GM06990 (cell line): ENCODE results near the gene RECK.

Experiments used
- DNase-seq: peaks from one replicate; pipeline ENCODE4 v3.0.0-alpha.2; 2011; ENCODE audit not compliant: insufficient read length; ENCODE audit errors: extremely low read depth
- H3K27me3 ChIP-seq: replicated peaks from 2 replicates; pipeline ENCODE4 v1.6.0; 2011; ENCODE audit warnings: low read length; ENCODE audit not compliant: control insufficient read depth, insufficient read depth
- H3K36me3 ChIP-seq: 2 replicates; pipeline ENCODE4 v1.5.1; 2011; ENCODE audit warnings: low read length; ENCODE audit not compliant: control insufficient read depth, insufficient read depth
- H3K4me3 ChIP-seq: replicated peaks from 2 replicates; pipeline ENCODE4 v1.5.1; 2011; ENCODE audit warnings: low read depth, mild to moderate bottlenecking, control low read depth, low read length
- TF ChIP-seq, protein P1 (sequence below): IDR thresholded peaks from 2 replicates; pipeline ENCODE4 v1.5.1; 2011; ENCODE audit warnings: low read length, control low read depth, mild to moderate bottlenecking, inconsistent platforms; ENCODE audit not compliant: insufficient read depth, poor library complexity, severe bottlenecking

RECK gene

DNA sequence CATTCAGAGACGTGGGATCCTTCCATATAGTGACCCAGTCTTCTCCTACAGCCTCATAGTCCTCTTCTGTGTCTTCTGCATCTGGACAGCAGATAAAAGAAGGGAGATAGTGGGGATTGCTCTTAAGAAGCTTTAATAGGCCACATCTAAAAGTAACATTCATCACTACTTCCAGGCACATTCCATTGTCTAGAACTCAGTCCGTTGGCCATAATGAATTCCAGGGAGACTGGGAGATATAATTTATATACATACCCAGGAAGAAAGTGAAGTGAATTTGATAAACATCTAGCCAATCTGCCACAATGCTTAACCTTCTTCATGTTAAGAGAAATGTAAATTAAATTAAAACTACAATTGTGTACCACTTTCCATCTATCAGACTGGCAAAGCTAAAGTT lies 77.3 kb downstream of the RECK start:
- Histone ChIP-seq H3K36me3 (no peaks in the 10 kb centered on the region), H3K4me3 (no peak overlapping the region)
- TF ChIP-seq, protein P1, sequence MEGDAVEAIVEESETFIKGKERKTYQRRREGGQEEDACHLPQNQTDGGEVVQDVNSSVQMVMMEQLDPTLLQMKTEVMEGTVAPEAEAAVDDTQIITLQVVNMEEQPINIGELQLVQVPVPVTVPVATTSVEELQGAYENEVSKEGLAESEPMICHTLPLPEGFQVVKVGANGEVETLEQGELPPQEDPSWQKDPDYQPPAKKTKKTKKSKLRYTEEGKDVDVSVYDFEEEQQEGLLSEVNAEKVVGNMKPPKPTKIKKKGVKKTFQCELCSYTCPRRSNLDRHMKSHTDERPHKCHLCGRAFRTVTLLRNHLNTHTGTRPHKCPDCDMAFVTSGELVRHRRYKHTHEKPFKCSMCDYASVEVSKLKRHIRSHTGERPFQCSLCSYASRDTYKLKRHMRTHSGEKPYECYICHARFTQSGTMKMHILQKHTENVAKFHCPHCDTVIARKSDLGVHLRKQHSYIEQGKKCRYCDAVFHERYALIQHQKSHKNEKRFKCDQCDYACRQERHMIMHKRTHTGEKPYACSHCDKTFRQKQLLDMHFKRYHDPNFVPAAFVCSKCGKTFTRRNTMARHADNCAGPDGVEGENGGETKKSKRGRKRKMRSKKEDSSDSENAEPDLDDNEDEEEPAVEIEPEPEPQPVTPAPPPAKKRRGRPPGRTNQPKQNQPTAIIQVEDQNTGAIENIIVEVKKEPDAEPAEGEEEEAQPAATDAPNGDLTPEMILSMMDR = no peak

DNA sequence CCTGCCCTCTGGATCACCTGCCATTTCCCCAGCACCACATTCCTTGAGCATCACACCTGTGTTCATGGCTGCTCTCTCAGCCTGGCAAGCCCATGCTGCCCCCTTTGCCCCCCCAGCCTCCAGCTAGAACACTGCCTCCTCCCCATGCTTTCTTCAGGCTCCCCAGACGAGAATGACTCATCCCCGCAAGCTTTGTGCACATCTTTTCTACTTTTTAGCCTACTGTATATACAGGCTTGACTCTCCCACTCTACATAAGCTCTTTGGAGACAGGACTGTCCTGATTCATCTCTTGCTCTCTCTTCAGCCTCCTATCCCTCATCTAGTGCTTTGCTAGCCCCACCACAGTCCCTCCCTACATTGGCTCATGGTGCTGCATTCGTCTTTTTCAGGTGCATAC lies 79.9 kb downstream of the RECK start:
- TF ChIP-seq, protein P1 = no peak
- Histone ChIP-seq H3K27me3 (no peaks in the 10 kb centered on the region; the same call in 1 of the 2 replicates), H3K36me3 (no peaks in the 10 kb centered on the region), H3K4me3 (no peak overlapping the region)
- no peak for DNase-seq

More for the DNA sequence above, 77.3 kb downstream of the RECK start:
- no peaks in the 10 kb centered on the region for H3K27me3 ChIP-seq
- DNase-seq = no peak

DNA sequence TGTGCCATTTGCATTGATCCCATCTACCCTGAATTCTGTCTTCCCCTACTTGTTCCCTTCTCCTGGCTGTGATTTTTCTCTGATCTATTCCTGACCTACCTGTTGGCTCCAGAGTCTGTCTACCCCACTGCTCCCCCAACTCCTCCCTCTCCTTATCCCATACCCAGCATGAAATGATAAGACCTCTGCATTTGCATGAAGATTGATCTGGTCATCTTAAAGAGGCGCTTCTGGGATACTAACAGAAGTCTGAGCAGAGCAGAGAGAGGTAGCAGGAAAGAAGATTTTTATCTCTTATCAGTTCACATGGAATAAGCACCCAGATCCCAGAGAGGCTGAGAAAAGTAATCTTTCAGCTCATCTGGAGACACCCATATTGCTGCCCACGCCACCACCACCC lies 81.5 kb downstream of the RECK start:
- DNase-seq = no peak
- H3K27me3 ChIP-seq = no peaks in the 10 kb centered on the region; the same call in 1 of the 2 replicates
- H3K36me3 ChIP-seq = no peaks in the 10 kb centered on the region
- TF ChIP-seq, protein P1 = no peak
- no peak overlapping the region for H3K4me3 ChIP-seq

DNA sequence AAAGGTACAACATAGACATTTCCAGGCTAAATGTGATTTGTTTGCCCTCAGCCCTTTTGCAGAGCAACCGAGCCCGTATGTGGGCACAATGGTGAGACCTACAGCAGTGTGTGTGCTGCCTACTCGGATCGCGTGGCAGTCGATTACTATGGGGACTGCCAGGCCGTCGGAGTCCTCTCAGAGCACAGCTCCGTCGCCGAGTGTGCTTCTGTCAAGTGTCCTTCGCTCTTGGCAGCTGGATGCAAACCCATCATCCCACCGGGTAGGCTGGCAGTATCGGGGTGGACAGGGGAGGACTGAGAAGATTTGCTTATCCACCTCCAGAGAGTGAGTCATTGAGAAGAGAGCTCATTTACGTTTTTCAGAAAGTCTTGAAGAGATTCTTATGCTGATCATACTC lies 82.0 kb downstream of the RECK start:
- no peak overlapping the region for H3K4me3 ChIP-seq
- H3K36me3 ChIP-seq = no peaks in the 10 kb centered on the region
- TF ChIP-seq, protein P1 = no peak
- H3K27me3 ChIP-seq = no peaks in the 10 kb centered on the region; the same call in 1 of the 2 replicates
- no peak for DNase-seq

DNA sequence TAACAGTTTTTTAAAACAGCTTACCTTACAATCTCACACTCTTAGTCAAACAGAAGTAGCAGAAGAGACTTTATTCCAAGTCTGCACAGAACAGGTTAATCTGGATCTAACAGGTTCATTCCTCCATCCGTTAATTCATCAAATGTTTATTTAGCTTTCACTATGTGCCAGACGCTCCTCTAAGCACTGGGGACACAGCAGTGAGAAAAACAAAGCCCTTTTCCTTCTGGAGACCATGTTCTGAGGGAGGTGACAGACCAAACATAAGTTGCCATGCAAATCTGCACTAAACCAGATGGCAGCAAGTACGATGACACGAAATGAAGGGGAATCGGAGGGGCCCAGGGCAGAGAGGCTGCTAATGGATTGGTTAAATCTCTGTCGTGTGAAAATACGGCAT lies 82.8 kb downstream of the RECK start:
- TF ChIP-seq, protein P1 = no peak
- Histone ChIP-seq H3K27me3 (no peaks in the 10 kb centered on the region; the same call in 1 of the 2 replicates), H3K36me3 (no peaks in the 10 kb centered on the region), H3K4me3 (no peak overlapping the region)
- no peak for DNase-seq

DNA sequence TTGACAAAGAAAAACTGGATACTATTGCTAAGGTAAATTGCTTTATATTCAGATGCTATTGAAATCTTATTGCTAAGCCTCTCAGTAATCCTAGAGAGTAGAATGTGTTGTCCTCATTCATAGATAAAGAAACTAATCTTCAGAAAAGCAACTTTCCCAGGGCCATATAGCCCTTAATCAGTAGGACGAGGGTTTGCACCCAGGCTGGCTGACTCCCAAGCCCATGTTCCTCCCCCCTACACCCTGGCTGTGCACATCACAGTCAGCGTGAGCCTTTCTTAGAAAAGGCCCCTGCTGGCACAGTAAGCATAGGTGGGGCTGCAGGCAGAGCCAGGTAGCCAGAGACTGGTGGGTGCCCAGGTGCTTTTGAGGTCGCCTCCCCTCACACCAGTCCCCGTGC lies 84.0 kb downstream of the RECK start:
- Histone ChIP-seq H3K4me3 (no peak overlapping the region), H3K36me3 (no peaks in the 10 kb centered on the region), H3K27me3 (no peaks in the 10 kb centered on the region; the same call in 1 of the 2 replicates)
- TF ChIP-seq, protein P1 = no peak
- no peak for DNase-seq
